NCI-H774 (cell line): Measurements from ENCODE around the gene WNK2.

Experiments
- DNase-seq: peaks from one replicate; lab custom pipeline; 2025; lab: John Stamatoyannopoulos, UW

WNK2 gene

DNA sequence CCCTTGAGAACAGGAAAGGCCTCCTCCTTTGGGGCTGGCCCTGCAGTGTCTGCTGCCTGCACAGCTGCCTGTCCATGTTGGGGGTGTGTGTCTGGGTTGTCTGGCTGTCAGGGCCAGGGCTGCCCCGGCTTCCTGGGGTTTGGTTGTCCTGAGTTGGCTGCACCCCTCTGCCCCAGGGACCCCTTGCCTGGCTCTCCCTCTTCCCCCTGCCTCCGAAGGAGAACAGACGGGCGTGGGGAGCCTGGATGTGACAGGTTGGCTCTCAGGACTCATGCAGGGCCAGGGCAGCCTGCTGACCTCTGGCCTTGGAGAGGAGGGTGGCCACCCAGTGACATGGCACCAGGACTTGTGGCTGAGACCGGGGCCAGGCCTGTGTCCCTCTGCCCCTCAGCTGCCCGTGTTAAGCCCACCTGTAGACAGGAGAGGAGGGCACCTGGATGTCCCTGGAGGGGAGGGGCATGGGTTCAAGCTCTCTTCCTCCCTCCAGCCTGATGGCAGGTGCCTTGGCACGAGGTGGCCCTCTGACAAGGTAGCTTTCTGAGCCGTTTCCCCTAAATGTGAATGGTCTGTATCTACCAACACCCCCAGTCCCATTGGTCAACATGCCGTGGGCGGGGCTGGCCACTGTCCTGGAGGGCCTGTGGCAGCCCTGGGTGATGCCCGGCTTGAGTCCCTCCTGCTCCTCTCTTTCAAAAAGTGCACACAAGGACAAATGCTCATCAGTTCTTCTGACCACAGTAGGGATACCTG lies 34.9 kb downstream of the WNK2 start:
- DNase-seq: no peak

- no peak for DNase-seq
These were observed 35.8 kb downstream of the WNK2 start for GRCh38 chr9:93219692-93220091.

- no peak for DNase-seq
These were observed 36.7 kb downstream of the WNK2 start for GRCh38 chr9:93220627-93221026.

GRCh38 chr9:93221044-93221443 lies 37.1 kb downstream of the WNK2 start:
- no peak for DNase-seq

- DNase-seq: no peak
These were observed 38.9 kb downstream of the WNK2 start for GRCh38 chr9:93222890-93223259.

GRCh38 chr9:93223260-93224180 lies 39.6 kb downstream of the WNK2 start:
- peak; percentile 19 for DNase-seq

DNA sequence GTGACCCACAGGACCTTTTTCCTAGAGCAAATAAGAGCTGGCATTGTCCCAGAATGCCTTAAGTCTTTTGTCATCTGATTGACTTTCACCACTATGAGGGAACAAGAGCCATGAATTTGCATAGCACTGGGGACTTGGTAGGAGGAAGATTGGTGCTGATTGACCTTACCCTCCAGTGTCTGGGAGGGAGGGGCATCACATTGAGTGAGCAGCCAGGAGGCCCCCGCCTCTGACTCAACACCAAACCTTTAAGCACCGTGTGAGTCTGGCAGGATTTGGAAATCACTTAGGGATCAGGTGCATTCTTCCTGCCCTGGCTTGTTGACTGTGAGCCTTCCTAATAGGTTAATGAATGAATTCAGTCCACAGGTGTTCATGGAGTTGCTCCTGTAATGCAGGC lies 40.7 kb downstream of the WNK2 start:
- DNase-seq: peak; percentile 26

- DNase-seq: no peak
These were observed 41.5 kb downstream of the WNK2 start for GRCh38 chr9:93225417-93225816.

DNA sequence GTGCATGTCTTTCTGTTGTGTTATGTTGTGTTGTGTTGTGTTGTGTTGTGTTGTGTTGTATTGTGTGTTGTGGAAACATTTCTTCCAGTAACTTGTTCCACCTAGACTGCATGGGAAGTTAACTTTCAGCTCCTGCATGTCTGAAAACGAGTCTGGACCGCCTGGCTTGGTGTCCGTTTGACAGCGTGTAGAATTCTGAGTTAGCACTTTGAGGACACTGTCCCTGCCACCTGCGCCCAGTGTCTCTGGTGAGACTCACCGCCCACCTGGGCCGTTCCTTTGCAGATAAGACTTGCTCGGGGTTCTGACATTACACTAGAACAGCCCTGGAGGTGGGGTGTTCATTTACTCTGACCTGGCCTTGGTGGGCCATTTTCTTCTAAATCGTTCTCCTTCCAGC lies 42.0 kb downstream of the WNK2 start:
- no peak for DNase-seq

GRCh38 chr9:93226819-93227218 lies 42.9 kb downstream of the WNK2 start:
- DNase-seq: peak; percentile 22

DNA sequence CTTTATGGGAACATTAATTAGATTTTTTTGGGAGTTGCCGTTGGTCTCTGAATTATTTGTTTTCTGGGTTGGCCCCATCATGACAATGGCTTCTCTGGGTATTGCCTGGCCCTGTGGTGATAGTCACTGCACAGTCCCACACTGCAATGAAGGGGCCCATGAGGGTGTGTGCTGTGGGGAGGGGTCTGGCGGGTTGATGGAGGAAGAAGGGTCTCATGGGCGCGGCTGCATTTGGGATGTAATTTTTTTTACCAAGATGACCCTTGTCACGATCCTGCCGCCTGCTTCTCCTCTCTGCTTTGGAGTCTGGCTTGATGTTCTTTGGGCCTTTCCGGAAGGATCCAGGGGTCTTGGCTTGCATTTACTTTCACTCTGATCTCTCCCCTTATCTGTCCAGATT lies 44.1 kb downstream of the WNK2 start:
- DNase-seq: no peak

DNA sequence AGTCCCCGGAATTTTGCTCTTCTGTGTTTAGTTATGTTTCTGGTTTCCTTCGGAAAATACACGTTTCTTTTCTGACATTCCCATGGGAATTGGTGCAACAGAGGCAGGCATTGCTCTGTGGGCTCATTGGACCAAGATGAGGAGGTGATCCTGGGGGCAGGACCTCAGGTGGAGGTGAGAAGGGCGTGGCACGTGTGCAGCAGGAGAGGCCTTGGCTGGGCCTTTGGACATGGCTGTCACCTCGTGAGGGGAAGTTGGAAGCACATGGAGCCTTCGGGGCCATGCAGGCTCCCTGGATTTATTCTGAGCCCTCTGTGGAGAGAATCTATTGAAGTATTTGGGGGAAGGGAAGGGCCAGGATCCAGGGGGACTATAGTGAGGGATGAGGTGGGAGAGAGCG lies 44.5 kb downstream of the WNK2 start:
- DNase-seq: no peak

GRCh38 chr9:93229636-93230035 lies 45.7 kb downstream of the WNK2 start:
- no peak for DNase-seq

DNA sequence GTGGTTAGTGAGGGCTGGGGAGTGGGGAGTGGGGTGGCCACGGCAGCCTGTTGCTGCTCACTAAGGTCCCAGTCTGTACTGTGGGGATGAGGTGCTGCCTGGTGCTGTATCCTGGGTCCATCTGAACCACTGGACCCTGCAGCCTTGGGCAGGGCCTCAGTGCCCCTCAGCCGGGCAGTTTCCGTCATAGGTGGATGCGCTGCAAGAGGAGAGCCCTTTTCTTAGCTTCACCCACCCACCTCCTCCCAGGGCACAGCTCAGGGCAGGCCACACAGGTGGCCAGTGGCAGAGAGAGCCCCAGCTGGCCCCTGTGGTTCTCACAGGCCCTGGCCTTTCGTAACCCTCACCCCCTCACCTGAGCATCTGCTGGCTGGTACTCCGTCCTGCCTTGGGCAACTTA lies 46.2 kb downstream of the WNK2 start:
- no peak for DNase-seq

- DNase-seq: no peak
These were observed 46.7 kb downstream of the WNK2 start for GRCh38 chr9:93230601-93231000.

DNA sequence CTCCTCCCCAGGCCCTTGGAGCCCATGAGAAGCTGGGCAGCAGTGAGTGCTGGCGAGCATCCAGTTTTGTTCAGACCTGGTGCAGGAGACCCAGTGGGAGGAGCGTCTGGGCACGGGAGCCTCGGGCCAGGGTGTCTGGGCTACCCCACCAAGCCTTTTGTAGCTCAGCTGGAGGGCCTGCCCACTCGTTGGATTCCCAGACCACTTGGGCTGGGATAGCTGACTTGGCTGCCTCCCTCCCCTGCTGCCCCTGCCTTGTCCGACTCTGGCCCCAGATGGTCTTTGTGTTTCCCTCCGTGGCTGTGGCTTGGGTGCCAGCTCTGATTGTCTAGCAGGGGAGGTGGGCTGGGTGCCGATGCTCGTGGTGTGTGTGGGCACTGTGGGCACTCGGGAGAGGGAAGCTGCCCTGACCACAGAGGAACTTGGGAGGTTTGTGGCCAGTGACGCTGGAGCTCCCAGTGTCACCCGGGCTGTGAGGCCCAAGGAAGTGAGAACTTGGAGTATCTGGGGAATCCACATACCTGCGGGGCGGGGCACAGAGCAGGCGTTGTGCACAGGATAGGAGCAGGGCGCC lies 47.3 kb downstream of the WNK2 start:
- DNase-seq: no peak

- no peak for DNase-seq
These were observed 47.8 kb downstream of the WNK2 start for GRCh38 chr9:93231716-93232115.

GRCh38 chr9:93232388-93232960 lies 48.5 kb downstream of the WNK2 start:
- no peak for DNase-seq

GRCh38 chr9:93233033-93233432 lies 49.1 kb downstream of the WNK2 start:
- no peak for DNase-seq

DNA sequence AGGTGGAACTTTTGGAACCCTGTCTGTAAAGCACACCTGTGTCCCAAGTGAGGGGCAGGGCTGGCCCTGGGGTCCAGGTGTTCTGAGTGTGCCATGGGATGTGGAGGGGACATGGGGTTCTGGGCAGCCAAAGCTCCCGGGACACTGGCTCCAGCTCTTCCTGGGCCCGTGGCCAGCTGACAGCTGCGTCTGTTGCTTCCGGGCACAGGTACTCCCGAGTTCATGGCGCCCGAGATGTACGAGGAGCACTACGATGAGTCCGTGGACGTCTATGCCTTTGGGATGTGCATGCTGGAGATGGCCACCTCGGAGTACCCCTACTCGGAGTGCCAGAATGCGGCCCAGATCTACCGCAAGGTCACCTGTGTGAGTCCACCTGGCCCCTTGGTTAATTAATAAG lies 50.7 kb downstream of the WNK2 start:
- no peak for DNase-seq

DNA sequence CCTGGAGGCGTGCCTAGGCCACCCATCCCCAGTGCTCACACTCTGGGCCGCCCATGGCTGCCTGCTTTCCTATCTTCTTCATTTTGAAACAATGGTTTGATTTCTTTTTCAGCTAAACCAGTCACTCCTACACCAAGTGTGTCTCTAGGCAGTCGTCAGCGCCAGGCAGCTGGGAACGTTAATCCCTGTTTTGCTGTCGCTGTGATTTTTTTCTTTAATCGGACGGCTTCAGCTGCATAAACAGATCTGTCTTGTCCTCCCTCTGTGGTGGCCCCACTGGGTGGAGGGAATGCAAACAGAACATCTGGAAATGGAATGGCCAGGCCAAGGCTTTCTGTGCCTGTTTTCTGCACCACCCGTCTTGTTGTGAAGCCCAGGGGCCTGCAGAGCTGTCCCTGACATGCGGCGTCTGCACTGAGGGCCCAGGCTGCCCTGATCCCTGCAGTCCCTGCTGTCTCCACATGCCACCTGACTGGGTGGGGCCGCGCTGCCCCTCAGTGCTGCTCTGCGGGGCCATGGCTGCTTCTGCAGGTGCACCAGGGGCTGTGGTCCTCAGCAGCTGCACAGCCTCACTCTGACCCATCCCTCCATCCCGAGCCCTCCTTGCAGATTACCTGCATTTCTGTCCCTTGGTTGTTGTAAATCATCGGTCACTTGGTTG lies 51.5 kb downstream of the WNK2 start:
- DNase-seq: no peak

DNA sequence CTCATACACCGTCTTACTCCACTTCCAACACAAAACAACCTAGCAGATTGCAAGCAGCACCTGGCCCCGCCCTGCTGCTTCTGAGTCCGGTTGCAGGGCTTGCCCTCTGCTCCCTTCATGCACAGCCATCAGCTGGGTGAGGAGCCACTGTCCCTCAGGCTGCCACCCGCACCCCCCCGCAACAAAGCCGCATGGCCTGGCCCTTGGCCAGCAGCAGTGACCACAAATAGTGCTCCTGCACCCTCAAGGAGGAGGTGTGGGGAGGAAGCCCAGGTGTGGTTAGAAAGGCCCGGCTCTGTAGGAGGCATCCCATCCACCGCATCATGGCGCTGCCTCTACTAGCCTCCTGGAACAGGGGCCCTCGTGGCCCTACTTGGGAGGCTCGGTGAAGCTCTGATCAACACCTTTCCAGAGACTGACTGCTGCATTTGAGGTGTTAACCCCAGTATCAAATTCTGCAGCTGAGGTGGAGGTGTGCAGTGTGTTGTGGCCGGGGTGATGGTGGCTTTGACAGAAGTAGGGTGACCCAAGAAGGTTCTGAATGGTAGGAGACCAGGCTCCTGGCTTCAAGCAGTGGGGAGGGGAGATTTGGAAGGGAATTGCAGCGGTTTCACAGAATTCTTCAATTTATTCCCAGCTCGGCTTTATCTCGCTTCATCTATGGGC lies 52.7 kb downstream of the WNK2 start:
- DNase-seq: no peak
